SW480 (cell line): Measurements from ENCODE around the gene NBEAL2.

Experiments used
- DNase-seq: peaks from one replicate; pipeline ENCODE4 v3.0.0-alpha.2; 2016; ENCODE audit warnings: low spot score

Gene NBEAL2, protein sequence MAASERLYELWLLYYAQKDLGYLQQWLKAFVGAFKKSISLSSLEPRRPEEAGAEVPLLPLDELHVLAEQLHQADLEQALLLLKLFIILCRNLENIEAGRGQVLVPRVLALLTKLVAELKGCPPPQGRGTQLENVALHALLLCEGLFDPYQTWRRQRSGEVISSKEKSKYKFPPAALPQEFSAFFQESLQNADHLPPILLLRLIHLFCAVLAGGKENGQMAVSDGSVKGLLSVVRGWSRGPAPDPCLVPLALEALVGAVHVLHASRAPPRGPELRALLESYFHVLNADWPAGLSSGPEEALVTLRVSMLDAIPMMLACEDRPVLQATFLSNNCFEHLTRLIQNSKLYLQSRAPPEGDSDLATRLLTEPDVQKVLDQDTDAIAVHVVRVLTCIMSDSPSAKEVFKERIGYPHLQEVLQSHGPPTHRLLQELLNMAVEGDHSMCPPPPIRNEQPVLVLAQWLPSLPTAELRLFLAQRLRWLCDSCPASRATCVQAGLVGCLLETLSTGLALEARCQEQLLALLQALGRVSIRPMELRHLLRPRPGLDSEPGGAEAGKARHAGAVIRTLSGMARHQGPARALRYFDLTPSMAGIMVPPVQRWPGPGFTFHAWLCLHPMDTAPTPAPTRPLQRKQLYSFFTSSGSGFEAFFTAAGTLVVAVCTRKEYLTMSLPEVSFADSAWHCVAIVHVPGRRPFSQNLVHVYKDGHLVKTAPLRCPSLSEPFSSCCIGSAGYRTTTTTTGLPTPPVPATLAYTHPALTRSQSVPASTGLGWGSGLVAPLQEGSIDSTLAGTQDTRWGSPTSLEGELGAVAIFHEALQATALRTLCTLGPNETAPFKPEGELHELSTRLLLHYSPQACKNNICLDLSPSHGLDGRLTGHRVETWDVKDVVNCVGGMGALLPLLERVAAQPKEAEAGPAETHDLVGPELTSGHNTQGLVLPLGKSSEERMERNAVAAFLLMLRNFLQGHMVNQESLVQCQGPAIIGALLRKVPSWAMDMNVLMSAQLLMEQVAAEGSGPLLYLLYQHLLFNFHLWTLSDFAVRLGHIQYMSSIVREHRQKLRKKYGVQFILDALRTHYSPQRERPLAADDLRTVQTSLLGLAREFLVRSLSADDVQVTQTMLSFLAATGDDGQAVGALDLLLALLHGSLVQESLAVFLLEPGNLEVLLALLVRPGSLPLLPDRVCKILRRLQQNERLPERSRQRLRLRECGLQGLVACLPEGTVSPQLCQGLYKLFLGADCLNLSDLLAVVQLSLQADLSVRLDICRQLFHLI (N-terminal part only)

DNA sequence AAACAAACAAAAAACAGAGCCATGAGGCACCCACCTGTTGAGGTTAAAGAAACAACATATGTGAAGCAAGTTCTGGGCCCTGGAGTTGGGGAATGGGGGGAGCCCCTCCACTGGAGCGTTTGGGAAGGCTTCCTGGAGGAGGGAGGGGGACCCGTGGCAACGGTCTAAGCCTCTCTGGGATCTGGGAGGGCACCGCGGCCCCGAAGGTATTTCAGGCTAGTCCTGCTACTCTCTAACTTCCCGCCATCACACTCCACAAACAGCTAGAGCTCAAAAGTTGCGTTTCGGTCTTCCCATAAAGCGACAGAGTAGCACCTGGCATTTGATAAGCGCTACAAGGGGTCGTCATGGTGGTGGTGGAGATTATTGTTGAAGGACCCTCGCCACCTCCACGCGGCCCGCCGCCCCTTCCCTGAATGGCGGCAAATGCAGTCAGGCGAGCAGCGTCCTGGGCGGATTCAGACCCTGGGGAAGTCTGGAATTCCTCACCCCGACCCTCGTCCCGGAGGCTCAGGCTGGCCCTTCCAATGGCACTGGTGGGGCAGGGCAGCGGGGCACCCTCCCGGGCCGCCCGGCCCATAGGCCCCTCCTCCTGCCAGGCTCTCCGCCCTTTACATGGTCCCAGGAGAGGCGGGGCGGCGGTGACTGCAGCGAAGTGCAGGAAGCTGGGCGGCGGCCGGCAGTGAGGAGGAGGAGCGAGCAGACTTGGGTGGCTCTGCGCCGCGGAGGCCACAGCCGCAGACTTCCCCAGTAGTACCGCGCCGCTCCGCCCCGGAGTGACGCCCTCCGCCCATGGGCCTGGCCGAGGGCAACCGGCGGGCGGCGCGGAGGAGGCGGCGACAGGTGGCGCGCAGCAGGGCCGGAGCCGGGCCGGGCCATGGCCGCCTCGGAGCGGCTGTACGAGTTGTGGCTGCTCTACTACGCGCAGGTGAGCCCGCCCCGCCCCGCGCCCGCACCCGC is at the start of gene NBEAL2:
Gene NBEAL2, plus strand, starts transcription at position 682 of the 960 bp plus-strand sequence. Its CDS starts 196 bp downstream, at position 878.
- DNase-seq: peak; percentile 94

DNA sequence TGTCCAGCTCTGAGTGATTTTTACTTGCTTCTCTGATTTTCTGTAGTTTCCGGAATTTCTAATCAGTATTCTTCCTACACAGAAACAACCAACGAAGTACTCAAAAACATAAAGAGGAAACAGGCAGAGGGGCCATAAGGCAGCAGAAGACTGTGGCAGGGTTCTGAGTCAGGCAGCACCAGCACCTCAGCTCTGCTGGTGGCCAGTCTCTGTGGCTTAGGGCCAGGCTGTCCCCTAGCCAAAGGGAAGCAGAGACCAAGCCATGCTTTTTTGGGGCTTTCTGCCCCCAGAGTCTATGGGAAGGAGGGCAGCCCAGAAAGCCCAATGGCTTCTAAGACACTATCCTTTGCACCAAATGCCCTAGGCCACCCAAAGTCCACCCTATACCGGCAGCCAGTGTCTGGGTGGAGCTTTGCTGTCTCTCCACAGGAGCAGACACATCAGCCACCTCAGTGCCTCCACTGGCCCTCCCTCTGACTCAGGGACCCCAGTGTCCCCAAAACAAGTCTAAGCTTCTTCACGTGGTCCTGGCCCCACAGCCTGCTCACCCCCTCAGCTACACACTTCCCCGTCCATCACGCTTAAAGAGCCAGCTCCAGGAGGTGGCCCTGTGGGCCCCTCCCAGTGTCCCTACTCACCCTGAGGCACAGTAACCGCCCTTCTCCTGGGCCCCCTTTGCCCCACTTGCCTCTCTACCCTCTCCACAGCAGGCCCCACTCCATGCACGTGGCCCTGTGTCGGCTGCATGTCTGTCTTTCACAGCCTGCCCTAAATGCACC is 49.1 kb upstream of the NBEAL2 start:
- no peak for DNase-seq

DNA sequence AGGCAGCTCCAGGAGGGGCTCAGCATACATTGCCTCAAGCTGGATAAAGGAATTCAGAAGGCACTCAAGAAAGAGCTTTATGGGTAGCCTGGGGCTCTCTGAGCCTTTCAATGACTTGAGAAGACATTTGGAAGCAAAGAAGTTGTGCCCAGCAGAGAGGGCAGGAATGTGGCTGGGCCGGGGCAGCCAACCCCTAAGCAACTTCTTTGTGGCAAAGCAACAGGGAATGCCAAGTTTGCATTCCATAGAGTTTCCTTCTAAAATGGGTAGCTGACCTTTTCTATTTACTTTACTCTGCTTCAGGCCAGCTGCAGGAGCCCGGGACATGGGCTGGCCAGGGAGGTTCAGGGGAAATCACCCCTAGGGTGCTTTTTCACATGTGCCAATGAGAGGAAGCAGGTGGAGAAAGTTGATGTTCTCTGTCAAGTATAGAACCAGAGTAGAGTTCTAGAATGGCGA is 48.5 kb upstream of the NBEAL2 start:
- no peak for DNase-seq

DNA sequence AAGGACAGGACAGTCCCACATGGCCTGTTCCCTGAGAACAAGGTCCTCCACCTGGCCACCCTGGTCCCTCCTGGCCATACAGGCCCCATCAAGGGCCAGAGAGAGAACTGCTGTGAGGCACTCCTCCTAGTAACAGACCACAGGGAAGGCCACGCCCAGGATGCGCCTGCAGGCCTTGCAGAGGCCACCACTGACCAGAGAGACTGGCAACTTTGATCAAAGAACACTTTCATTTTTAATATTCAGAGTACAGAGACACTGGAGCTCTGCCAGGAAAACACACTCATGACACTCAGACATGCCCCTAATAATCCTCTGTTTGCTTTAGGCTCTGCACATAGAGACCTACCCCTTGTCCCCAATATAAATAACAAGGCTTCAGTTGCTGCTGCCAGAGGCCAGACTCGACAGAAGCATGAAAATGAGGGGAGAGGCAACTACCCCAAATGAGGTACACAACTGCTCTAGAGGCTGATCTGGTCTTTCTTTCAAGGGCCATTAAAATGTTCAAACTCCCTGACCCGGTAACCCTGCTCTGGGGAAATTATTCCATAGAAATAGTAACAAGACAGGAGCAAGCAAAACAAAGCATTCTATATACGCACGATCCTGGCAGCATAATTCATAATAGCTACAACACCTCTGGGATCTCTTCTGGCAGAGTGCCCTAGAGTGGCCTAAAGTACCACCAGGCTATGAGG is 47.7 kb upstream of the NBEAL2 start:
- DNase-seq: peak; percentile 91

DNA sequence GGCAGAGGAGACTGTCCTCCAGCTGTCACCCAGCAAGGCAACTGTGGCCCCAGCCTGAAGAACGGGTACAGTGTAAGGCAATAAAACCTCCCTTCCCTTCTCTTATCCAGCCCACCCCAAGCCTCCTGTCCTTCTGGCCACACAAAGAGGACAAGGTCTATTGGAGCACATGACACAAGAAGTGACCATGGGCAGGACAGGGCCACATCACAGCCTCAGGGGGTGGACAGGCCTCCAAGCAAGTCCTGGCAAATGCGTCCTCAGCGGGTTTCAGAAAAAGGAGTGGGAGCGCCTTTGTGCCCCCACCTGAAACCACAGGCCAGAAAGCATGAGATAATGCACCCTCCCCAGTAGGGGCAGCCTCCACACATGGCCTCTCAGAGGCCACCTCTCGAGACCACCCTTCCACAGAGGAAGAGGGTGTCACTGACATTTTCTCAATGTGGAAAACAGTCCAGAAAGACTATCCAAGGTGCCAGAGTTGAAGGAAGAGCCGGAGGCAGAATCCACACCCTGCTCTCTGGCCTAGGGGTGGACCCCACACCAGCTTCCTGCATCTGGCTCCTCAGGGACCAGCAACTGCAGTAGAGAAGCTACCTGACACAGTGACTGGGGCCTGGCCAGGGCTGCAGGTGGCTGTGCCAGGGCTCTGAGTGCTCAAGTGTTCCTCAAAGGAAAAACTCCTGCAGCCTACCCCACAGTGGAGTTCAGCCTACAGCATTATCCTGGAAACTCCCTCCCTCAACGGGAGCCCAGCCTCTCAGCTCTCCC is 46.8 kb upstream of the NBEAL2 start:
- DNase-seq: no peak

DNA sequence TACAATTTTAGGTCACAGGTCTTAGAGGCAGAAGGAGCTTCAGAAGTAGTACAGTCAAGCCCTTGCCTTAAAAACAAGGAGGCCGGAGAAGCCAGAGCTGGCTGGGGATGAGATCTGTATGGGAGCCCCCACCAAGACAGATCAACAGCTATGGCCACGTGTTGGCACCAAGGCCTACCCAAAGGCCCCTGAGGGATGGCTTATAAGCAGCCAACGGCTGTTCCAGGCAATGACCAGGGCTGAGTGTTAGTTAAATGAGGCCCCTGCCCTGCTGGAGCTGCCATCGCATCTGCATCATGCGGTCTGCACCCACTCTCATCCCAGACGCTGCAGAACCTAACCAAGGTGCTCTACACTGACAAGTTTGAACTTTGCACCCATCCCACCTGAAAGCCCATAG is 46.2 kb upstream of the NBEAL2 start:
- no peak for DNase-seq

DNA sequence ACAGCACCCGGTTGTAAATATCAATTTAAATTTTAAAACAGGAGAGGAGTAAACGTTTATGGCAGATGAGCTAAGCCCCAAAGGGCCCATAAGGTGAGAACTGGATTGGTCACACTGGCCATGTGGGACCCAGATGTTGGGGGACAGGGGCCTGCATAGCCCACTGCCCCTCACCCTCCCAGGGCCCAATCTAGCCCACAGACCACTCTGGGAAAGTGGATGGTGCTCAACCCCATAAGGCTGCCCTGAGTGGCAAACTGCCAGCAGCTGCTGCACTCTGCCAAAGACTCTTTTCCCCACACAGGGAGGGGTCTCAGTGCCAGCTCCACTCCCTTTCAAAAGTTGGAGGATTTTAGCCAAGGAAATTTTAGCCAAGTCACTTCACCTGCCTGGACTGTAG is 45.4 kb upstream of the NBEAL2 start:
- no peak for DNase-seq

DNA sequence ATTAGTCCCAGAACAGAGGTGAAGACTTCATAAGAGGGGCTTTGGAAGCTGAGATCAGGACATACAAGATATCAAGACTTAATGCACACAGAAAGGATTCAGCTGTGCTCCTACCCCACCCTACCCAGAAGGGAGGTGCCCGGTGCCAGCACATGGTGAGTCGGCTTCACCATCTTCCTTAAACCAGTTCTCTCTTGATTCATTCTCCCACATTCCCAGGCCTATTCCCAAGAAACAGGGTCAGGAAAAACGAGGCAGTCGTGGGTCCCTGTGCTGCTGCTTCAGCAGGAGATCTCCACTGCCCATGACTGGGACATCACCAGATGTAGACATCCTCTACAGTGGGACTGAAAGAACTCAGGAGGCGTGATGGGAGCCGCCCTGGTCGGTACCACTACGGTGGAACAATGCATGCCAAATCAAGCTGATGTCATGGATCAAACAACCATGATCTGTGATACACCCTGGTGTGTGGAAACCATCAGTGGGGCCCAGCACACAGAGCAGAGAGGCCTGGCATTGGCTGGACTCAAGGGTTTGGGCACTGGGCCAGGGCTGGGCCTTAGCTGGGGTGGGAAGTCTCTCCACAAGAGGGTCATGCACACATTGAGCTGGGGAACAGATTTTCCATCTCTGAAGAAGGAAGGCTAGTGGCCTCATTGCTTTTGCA is 44.8 kb upstream of the NBEAL2 start:
- no peak for DNase-seq

DNA sequence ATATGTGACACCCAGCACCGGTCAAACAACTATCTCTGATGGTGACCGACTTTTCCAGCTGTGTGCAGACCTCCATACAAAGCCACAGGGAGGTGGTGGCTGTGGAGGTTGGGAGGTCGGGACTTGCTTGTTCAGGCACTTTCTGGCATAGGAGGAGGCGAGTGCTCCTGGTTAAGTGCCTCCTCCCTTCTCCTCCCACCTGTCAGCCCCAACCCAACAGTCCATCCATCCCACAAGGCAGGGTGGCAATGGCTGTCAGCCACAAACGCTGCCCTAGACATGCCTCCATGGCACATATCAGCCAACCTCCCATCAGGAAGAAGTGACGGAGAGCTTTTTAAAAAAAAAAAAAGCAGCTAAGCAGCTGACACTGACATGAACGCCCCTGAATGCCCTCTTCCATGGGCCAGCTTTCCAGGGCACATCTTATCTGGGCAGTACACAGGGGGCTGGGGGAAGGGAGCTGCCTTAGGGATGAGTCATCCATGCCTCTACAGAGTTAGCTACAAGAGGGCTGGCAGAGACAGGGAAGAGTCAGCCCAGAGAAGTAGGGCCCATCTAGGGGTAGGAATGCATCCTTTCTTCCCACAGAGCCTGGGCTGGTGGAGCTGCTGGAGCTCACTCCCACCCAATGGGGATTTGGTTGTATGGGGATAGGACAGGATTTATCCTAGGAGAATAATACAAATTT is 44.2 kb upstream of the NBEAL2 start:
- DNase-seq: peak; percentile 96

DNA sequence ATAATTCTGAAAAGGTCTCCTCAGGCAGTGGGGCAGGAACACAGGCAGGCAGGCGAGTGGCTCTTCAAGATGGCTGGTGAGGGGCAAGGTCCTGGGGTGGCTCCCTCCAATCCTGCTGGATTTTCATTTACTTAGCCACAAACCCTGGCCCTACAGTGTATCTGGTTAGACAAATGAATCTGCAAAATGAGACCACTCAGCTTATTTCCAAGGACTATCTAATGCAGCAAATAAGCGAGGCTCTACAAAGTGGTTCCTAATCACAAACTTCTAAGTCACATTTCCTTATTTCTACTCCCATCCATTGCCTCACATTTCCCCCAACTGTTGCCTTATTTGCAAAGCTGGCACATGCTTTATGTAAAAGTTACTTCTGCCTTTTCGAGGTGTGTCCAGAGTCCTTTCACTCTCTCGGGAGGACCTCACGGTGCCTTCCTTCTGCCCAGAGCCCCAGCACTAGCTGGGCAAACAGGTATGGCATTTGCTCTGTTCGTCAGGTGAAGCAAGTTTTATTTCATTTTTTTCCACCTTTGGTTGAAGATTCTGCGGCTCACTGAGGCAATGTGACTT is 43.4 kb upstream of the NBEAL2 start:
- no peak for DNase-seq

DNA sequence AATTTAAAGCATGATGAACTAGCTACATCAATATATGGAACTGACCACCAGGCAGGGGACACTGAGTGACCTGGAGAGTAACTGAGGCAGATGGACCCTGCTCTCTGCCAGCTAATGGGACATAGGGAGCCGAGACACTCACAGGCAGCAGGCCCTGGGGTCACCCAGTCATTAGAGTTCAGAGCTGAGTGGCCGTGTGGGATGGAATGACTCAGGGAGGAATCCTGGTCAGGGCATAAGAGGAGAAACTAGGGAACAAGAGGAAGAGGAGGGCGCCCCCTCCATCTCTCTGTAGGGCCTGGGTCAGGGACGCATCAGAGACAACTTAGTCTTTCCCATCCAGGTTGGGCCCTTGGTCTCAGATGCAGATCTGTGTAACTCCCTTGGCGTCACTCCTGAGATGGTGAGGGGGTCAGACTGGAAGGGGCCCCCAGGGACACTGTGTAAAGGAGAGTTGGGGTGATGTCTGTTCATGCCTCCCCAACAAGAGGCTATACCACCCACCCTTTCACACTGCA is 42.7 kb upstream of the NBEAL2 start:
- no peak for DNase-seq

DNA sequence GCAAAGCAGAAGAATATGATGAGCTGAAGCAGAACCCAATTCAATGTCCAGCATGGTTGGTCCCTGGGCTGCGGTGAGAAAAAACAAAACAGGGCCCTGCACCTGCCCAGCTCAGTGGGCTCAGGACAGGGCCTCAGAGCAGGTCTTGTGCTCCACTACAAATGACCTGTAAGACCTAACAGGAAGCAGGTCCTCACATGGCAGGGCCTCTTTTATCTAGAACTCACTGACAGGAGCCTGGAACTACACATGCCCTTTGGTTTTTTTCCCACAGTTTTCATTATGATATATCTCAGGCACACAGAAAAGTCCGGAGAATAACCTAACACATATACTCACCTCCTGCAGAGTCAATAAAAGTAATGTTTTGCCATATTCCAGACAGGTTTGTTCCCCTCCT is 41.3 kb upstream of the NBEAL2 start:
- no peak for DNase-seq

DNA sequence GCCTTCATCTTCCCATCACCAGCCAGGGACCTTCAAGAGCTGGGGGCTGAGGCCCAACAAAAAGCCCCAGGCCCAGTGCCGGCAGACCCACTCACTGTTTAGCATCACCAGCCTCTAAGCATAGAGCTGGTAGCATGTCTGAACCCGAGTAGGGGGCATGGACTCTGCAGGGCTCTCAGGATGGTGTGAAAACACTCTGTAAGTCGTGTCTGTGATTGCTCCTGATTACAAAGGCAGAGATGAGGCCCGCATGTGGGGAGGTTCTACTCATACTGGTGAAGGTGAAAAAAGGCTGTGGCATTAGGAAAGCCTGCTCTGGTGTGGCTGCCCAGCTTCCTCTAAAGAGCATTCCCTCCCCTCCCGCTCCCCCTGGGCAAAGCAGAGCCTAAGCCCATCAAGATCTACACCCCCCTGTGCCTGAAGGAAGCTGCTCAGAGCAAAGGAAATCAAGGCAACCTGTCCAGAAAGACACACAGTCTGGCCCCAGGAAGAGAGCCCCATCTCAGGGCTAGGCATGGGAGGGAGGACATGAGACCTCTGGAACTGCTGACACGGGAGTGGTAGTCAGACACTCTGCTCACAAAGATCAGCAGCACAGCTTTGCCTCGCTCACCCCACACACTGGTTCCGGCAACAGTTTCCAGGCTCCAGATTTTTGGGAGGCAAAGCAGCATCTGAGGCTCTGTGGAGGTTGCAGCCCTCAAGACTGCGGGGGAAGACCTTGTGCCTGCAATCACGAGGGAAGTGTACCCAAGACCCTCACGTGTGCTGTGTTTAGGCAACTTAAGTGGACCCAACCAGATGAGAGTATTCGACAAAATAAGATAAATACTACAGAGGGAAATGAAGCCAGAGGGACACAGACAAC is 39.7 kb upstream of the NBEAL2 start:
- DNase-seq: no peak

DNA sequence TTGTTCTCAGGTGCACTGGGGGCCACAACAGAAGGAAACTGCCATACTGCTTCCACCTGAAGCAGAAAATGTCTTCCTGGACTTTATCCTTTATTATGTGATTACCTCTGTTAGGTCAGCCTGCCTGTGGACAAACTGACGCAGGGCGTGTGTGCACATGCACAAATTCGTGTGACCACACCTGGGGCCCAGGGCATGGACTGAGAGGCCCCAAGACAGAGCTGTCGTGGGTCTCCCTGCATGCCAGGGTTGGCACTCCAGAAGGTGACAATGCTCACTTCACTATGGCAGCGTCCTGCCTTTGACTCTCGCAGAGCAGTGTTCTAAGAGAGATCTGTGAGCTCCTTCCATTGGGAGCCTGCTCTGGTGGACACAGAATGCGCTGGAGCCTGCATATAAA is 37.4 kb upstream of the NBEAL2 start:
- no peak for DNase-seq

DNA sequence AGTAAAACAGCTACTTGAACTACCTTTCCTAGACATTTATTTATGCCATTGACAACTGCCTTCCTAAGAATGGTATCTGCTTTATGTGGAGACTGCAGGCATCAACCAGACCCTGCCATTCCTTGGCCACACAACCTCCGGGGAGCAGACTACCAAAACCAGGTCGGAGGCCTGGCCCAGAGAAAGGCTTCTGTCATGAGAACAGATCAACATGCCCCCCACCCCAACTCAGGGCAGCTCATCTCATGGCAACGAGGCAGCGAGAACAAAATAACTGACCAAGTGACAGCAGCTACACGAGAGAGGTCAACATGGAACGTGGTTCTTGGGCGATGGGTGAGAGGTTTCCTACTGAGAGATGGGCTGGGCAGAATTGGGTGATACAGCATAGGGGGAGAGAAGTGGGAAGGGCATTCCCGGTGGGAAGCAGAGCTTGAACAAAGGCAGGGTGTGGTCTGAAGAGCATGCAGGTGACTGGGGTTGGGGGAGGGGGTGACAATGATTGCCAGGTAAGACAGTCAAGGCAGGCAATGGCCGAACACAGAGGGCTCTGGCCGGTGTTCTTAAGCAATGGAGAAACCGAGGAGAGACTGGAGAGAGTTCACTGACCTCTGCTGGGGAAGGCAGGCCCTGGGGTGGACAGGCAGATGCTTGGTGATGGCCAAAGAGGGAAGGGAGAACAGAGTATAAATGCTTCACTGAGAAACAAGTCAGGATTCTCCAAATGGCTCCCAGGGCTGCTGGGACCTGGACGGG is 36.8 kb upstream of the NBEAL2 start:
- no peak for DNase-seq
